HepG2 (cell line): ENCODE data around the gene MEGF11. TPM values are rescaled to one million over a fixed set of nuclear protein-coding genes. Genes with fewer than 3 reads are reported as not detected.

Source experiments
- ATAC-seq: fragments of 200-7000 bp; cut with Tn5 transposase; 3 replicates; pipeline ENCODE4 v1.9.1; 2020; ENCODE audit warnings: mild to moderate bottlenecking, moderate library complexity
- BruUV-seq: library from RNA; stranded (reverse); fragments of 400-500 nt; replicated peaks from 2 replicates; lab custom pipeline; 2021; lab: Mats Ljungman, UMichigan
- CTCF ChIA-PET: fragments of 300-600 bp; formaldehyde crosslinking; extraction: SDS; loops from one replicate; lab custom pipeline; 2021; ENCODE audit warnings: low total read pairs, inconsistent platforms, low intra/inter-chr PET ratio; lab: Yijun Ruan, JAX
- POLR2A ChIA-PET: fragments of 350-600 bp; sonication (Branson Sonifier 250); formaldehyde crosslinking; loops from one replicate; lab custom pipeline; 2020; ENCODE audit warnings: antibody characterized with exemption, inconsistent platforms; lab: Yijun Ruan, JAX
- DNase-seq: peaks from one replicate; pipeline ENCODE4 v3.0.0-alpha.2; 2015; ENCODE audit warnings: low spot score
- FAIRE-seq: peaks from 3 replicates; lab custom pipeline; 2011; peaks lifted over from hg19 to GRCh38; lab: Jason Lieb, UNC
- H2AFZ ChIP-seq: one replicate; pipeline ENCODE4 v1.6.1; 2011; ENCODE audit warnings: low read length, inconsistent platforms
- H3K27ac ChIP-seq: fragments of 300-600 bp; 3 replicates; pipeline ENCODE4 v1.8.0; 2011; ENCODE audit warnings: mixed run types, mild to moderate bottlenecking, mixed read lengths, low read length, inconsistent platforms; ENCODE audit not compliant: insufficient read depth; ENCODE audit errors: extremely low read length
- H3K27me3 ChIP-seq, 2 experiments: fragments of 200-600 bp in 1 of 2; 2 replicates in 1 of 2; 3 replicates in 1 of 2; pipeline versions ENCODE4 v1.6.0 to v1.8.0; 2011; ENCODE audit warnings: low read length in 2 of 2, mild to moderate bottlenecking in 2 of 2, moderate library complexity in 2 of 2, inconsistent platforms in 1 of 2; ENCODE audit not compliant: insufficient read depth in 2 of 2, control insufficient read depth in 1 of 2
- H3K36me3 ChIP-seq, 2 experiments: fragments of 200-600 bp in 1 of 2; replicated peaks in 1 of 2; 2 replicates in 1 of 2; 3 replicates in 1 of 2; pipeline versions ENCODE4 v1.5.1 to v1.8.0; 2011; ENCODE audit warnings: low read length in 2 of 2, inconsistent platforms in 1 of 2; ENCODE audit not compliant: insufficient read depth in 2 of 2, control insufficient read depth in 1 of 2
- H3K4me1 ChIP-seq: 2 replicates; pipeline ENCODE4 v1.5.1; 2012; ENCODE audit warnings: low read length, inconsistent platforms; ENCODE audit not compliant: insufficient read depth
- H3K4me2 ChIP-seq: 2 replicates; pipeline ENCODE4 v1.6.0; 2011; ENCODE audit warnings: low read depth, low read length, inconsistent platforms
- H3K4me3 ChIP-seq, 3 experiments: fragments of 200-600 bp in 1 of 3; sonication (generic), shearing (Covaris generic) in 1 of 3; replicated peaks in 1 of 3; 2 replicates each; pipeline ENCODE4 v1.5.1; 2011 to 2016; ENCODE audit warnings: low read length in 3 of 3, inconsistent platforms in 2 of 3, low read depth in 2 of 3, mild to moderate bottlenecking in 2 of 3, control low read depth in 1 of 3, mixed read lengths in 1 of 3; ENCODE audit not compliant: insufficient read depth in 1 of 3
- H3K79me2 ChIP-seq: one replicate; pipeline ENCODE4 v1.6.1; 2011; ENCODE audit warnings: low read length, inconsistent platforms; ENCODE audit not compliant: insufficient read depth
- H3K9ac ChIP-seq: 2 replicates; pipeline ENCODE4 v1.6.0; 2011; ENCODE audit warnings: mild to moderate bottlenecking, low read depth, low read length, inconsistent platforms; ENCODE audit not compliant: insufficient read depth
- H3K9me3 ChIP-seq: 2 replicates; pipeline ENCODE4 v1.5.1; 2012; ENCODE audit warnings: mild to moderate bottlenecking, low read length
- H4K20me1 ChIP-seq: 2 replicates; pipeline ENCODE4 v1.6.0; 2011; ENCODE audit warnings: inconsistent platforms, mild to moderate bottlenecking, low read length, moderate library complexity; ENCODE audit not compliant: insufficient read depth
- CBX1 ChIP-seq: IDR thresholded peaks from one replicate; pipeline ENCODE4 v1.6.1; 2016; ENCODE audit warnings: antibody characterized with exemption, low read depth
- DNMT3B ChIP-seq: conservative IDR thresholded peaks from 2 replicates; pipeline ENCODE4 v1.6.1; 2016; ENCODE audit warnings: missing biosample characterization, control low read depth
- DZIP1 ChIP-seq: sonication (generic); formaldehyde crosslinking; IDR thresholded peaks from 2 replicates; pipeline ENCODE4 v1.5.0; 2020; ENCODE audit warnings: mild to moderate bottlenecking, missing genetic modification reagents
- EED ChIP-seq: sonication (generic); formaldehyde crosslinking; IDR thresholded peaks from 2 replicates; pipeline ENCODE4 v1.5.0; 2020; ENCODE audit warnings: mild to moderate bottlenecking, missing genetic modification reagents
- FOSL2 ChIP-seq: sonication (generic); formaldehyde crosslinking; IDR thresholded peaks from 2 replicates; pipeline ENCODE4 v1.4.0; 2020; ENCODE audit warnings: missing genetic modification reagents
- HMG20A ChIP-seq: IDR thresholded peaks from 2 replicates; pipeline ENCODE4 v1.6.1; 2016; ENCODE audit warnings: borderline replicate concordance
- HNF1B ChIP-seq: sonication (generic); formaldehyde crosslinking; IDR thresholded peaks from 2 replicates; pipeline ENCODE4 v1.5.1; 2020; ENCODE audit warnings: mild to moderate bottlenecking, moderate library complexity, missing genetic modification reagents
- NFRKB ChIP-seq: fragments of 450-650 bp; IDR thresholded peaks from 2 replicates; pipeline ENCODE4 v1.6.1; 2017
- NPAS2 ChIP-seq: sonication (generic); formaldehyde crosslinking; IDR thresholded peaks from 2 replicates; pipeline ENCODE4 v1.8.0; 2022; ENCODE audit warnings: mild to moderate bottlenecking, missing genetic modification reagents, borderline replicate concordance
- PAWR ChIP-seq: sonication (generic); formaldehyde crosslinking; IDR thresholded peaks from 2 replicates; pipeline ENCODE4 v1.4.0; 2020; ENCODE audit warnings: missing genetic modification reagents, mild to moderate bottlenecking, borderline replicate concordance
- SETDB1 ChIP-seq: sonication (generic); formaldehyde crosslinking; IDR thresholded peaks from 2 replicates; pipeline ENCODE4 v1.5.1; 2020; ENCODE audit warnings: missing genetic modification reagents, mild to moderate bottlenecking, borderline replicate concordance
- SIN3B ChIP-seq: fragments of 150-350 bp; IDR thresholded peaks from 2 replicates; pipeline ENCODE4 v1.6.1; 2014; ENCODE audit warnings: low read length
- SRSF4 ChIP-seq: fragments of 200-400 bp; formaldehyde crosslinking; IDR thresholded peaks from one replicate; pipeline ENCODE4 v1.6.1; 2018; ENCODE audit warnings: mild to moderate bottlenecking, low read depth, low read length, moderate library complexity; ENCODE audit not compliant: poor library complexity, severe bottlenecking
- TAF1 ChIP-seq: sonication (generic); formaldehyde crosslinking; IDR thresholded peaks from 2 replicates; pipeline ENCODE4 v1.4.0; 2020; ENCODE audit warnings: missing genetic modification reagents
- TFDP2 ChIP-seq: sonication (generic); formaldehyde crosslinking; IDR thresholded peaks from 2 replicates; pipeline ENCODE4 v1.4.0; 2020; ENCODE audit warnings: missing genetic modification reagents
- XRCC5 ChIP-seq: fragments of 200-400 bp; formaldehyde crosslinking; optimal IDR thresholded peaks from 2 replicates; pipeline ENCODE3; 2017; ENCODE audit warnings: mild to moderate bottlenecking, low read length
- ZNF362 ChIP-seq: sonication (generic); formaldehyde crosslinking; IDR thresholded peaks from 2 replicates; pipeline ENCODE4 v1.4.0; 2020; ENCODE audit warnings: missing genetic modification reagents, mild to moderate bottlenecking, borderline replicate concordance
- ZNF709 ChIP-seq: sonication (generic); formaldehyde crosslinking; IDR thresholded peaks from 2 replicates; pipeline ENCODE4 v1.5.0; 2020; ENCODE audit warnings: mild to moderate bottlenecking, missing genetic modification reagents
- ZNF775 ChIP-seq: sonication (generic); formaldehyde crosslinking; IDR thresholded peaks from 2 replicates; pipeline ENCODE4 v1.4.0; 2020; ENCODE audit warnings: missing genetic modification reagents, mild to moderate bottlenecking, moderate library complexity, borderline replicate concordance
- WGBS: methylation state at CpG from one replicate; pipeline ENCODE4 v1.1.6; 2017; ENCODE audit warnings: low lambda C conversion rate; 5-methylcytosine and 5-hydroxymethylcytosine counted together
- in situ Hi-C: cut with HindIII; loops from 2 replicates; pipeline ENCODE4 v1.10.0; 2017; ENCODE audit warnings: low pct_unique_long_range_greater_than_20kb; ENCODE audit not compliant: extremely low pct_ligation_motif_present
- intact Hi-C: fragments of 100-400 bp; cut with micrococcal nuclease; formaldehyde crosslinking; loops from one replicate; pipeline ENCODE4 v1.10.0; 2022; ENCODE audit not compliant: unreplicated experiment
- polyA plus RNA-seq, 8 experiments: library from polyadenylated mRNA; depleted of rRNA in 3 of 8; stranded (reverse) in 7 of 8; unstranded in 1 of 8; fragments of >200 nt; fragmentation: Illumina TruSeq in 4 of 8; extraction: Trizol in 4 of 8; gene quantifications; 2 replicates each; pipeline versions ENCODE4 v1.2.1 to v1.2.3, GENCODE V29; 2011 to 2016; ENCODE audit warnings: low read depth in 4 of 8, missing spikeins in 1 of 8, mixed read lengths in 1 of 8; ENCODE audit not compliant: insufficient read depth in 1 of 8
- total RNA-seq, 5 experiments: library from RNA; depleted of rRNA; stranded (reverse); fragments of >200 nt; fragmentation: Illumina TruSeq; extraction: Trizol; gene quantifications; 2 replicates each; pipeline ENCODE4 v1.2.3, GENCODE V29; 2016; ENCODE audit warnings: low read depth in 1 of 5

MEGF11 gene
- total and polyA plus RNA-seq, 2 of the 13 experiments (the other 11 are each of a cell fraction or from before 2014, with no cell fraction given), result not detected

GRCh38 chr15:66221126-66221525 is 32.4 kb downstream of the MEGF11 start (continued):
- TF ChIP-seq DZIP1 (CRISPR knock-in tag) (no peak), ZNF362 (no peak)

GRCh38 chr15:66220601-66221000 is 32.9 kb downstream of the MEGF11 start:
- intact Hi-C loops, result no loop called here
- WGBS, result 51% methylated on average over 6 of the region's 6 CpGs
- no peak for ATAC-seq
- no peak for TF ChIP-seq HNF1B
- TF ChIP-seq CBX1, result no peak
- TF ChIP-seq NPAS2, result no peak
- no peak for TF ChIP-seq NFRKB
- no peak for TF ChIP-seq HMG20A (CRISPR knock-in tag)
- TF ChIP-seq ZNF709 (CRISPR knock-in tag), result no peak
- TF ChIP-seq TAF1 (CRISPR knock-in tag), result no peak
- TF ChIP-seq DNMT3B, result no peak
- no peak for TF ChIP-seq PAWR (CRISPR knock-in tag)
- no peak for TF ChIP-seq EED (CRISPR knock-in tag)
- no peak for TF ChIP-seq SRSF4
- TF ChIP-seq FOSL2 (CRISPR knock-in tag), result no peak
- no peak for TF ChIP-seq SETDB1 (CRISPR knock-in tag)
- TF ChIP-seq XRCC5, result no peak
- TF ChIP-seq TFDP2 (CRISPR knock-in tag), result no peak
- TF ChIP-seq SIN3B, result no peak
- no peak for TF ChIP-seq ZNF775 (CRISPR knock-in tag)

More at GRCh38 chr15:66220601-66221000, 32.9 kb downstream of the MEGF11 start:
- Histone ChIP-seq H2AFZ (no peak overlapping the region), H3K79me2 (no peaks in the 10 kb centered on the region), H3K4me3 (no peak overlapping the region), H3K9ac (no peak overlapping the region), H3K36me3 (no peaks in the 10 kb centered on the region), H3K4me1 (no peaks in the 10 kb centered on the region), H3K9me3 (no peaks in the 10 kb centered on the region), H3K27me3 (peaks cover 6 to 30% of the 10 kb centered on the region in 2 experiments; a peak in 4 of 5 replicates), H3K27ac (no peak overlapping the region), H3K4me2 (no peak overlapping the region), H4K20me1 (no peaks in the 10 kb centered on the region)
- in situ Hi-C loops, result no loop called here
- POLR2A ChIA-PET, result interaction anchor here (0.5 kb wide), 1 partner anchor 166 kb away, joined by 3 read pairs; the partner anchor contains the start of gene MAP2K1
- no peak for DNase-seq
- CTCF ChIA-PET, result no interaction called here
- no peak for FAIRE-seq
- no TSS peak for BruUV-seq
